HepG2 (cell line): ENCODE results near the gene CUL9. TPM values are rescaled to one million over a fixed set of nuclear protein-coding genes. Genes with fewer than 3 reads are reported as not detected.

Source experiments
- AKAP8 ChIP-seq: sonication (generic); formaldehyde crosslinking; IDR thresholded peaks from 2 replicates; pipeline ENCODE4 v1.5.1; 2020; ENCODE audit warnings: mild to moderate bottlenecking, missing genetic modification reagents
- DMAP1 ChIP-seq: IDR thresholded peaks from 2 replicates; pipeline ENCODE4 v1.6.1; 2016
- FOXO1 ChIP-seq: sonication (generic); formaldehyde crosslinking; IDR thresholded peaks from 2 replicates; pipeline ENCODE4 v1.4.0; 2020; ENCODE audit warnings: missing genetic modification reagents
- GABPA ChIP-seq, 2 experiments: IDR thresholded peaks; 2 replicates each; pipeline ENCODE4 v1.6.1; 2011 to 2016; ENCODE audit warnings: low read depth in 2 of 2, low read length in 1 of 2, missing biosample characterization in 1 of 2, missing genetic modification characterization in 1 of 2
- HDAC1 ChIP-seq: sonication (generic); formaldehyde crosslinking; IDR thresholded peaks from 2 replicates; pipeline ENCODE4 v1.5.1; 2020; ENCODE audit warnings: mild to moderate bottlenecking, missing genetic modification reagents
- HOXA3 ChIP-seq: sonication (generic); formaldehyde crosslinking; IDR thresholded peaks from 2 replicates; pipeline ENCODE4 v1.5.0; 2020; ENCODE audit warnings: missing genetic modification reagents
- HOXD1 ChIP-seq: sonication (generic); formaldehyde crosslinking; IDR thresholded peaks from 2 replicates; pipeline ENCODE4 v1.5.0; 2020; ENCODE audit warnings: missing genetic modification reagents
- KDM1A ChIP-seq: IDR thresholded peaks from 2 replicates; pipeline ENCODE4 v1.6.1; 2016; ENCODE audit warnings: missing compliant biosample characterization
- KMT2B ChIP-seq: IDR thresholded peaks from 2 replicates; pipeline ENCODE4 v1.6.1; 2016; ENCODE audit warnings: missing genetic modification reagents, missing compliant biosample characterization
- NRL ChIP-seq: sonication (generic); formaldehyde crosslinking; IDR thresholded peaks from 2 replicates; pipeline ENCODE4 v1.5.0; 2020; ENCODE audit warnings: missing genetic modification reagents, mild to moderate bottlenecking, moderate library complexity, borderline replicate concordance
- RBM22 ChIP-seq: fragments of 200-400 bp; formaldehyde crosslinking; optimal IDR thresholded peaks from 2 replicates; pipeline ENCODE3; 2017; ENCODE audit warnings: mild to moderate bottlenecking, low read length, moderate library complexity
- SATB2 ChIP-seq: sonication (generic); formaldehyde crosslinking; IDR thresholded peaks from 2 replicates; pipeline ENCODE4 v1.5.0; 2020; ENCODE audit warnings: missing genetic modification reagents
- SIN3A ChIP-seq: IDR thresholded peaks from 2 replicates; pipeline ENCODE4 v1.6.1; 2011; ENCODE audit warnings: low read depth, mild to moderate bottlenecking, control low read depth, low read length, borderline replicate concordance
- SMAD3 ChIP-seq: sonication (generic); formaldehyde crosslinking; IDR thresholded peaks from 2 replicates; pipeline ENCODE4 v1.4.0; 2020; ENCODE audit warnings: missing genetic modification reagents
- SMARCC2 ChIP-seq: fragments of 450-650 bp; IDR thresholded peaks from 2 replicates; pipeline ENCODE4 v1.6.1; 2017; ENCODE audit warnings: antibody characterized with exemption, mild to moderate bottlenecking
- SOX5 ChIP-seq: IDR thresholded peaks from 2 replicates; pipeline ENCODE4 v1.6.1; 2016; ENCODE audit warnings: borderline replicate concordance
- TBX3 ChIP-seq: fragments of 450-650 bp; IDR thresholded peaks from 2 replicates; pipeline ENCODE4 v1.6.1; 2017; ENCODE audit warnings: antibody characterized with exemption, mild to moderate bottlenecking, inconsistent platforms, borderline replicate concordance
- THYN1 ChIP-seq: sonication (generic); formaldehyde crosslinking; IDR thresholded peaks from 2 replicates; pipeline ENCODE4 v1.8.1; 2023; ENCODE audit warnings: low read depth, mild to moderate bottlenecking, moderate library complexity, missing genetic modification reagents, borderline replicate concordance
- ZBTB46 ChIP-seq: sonication (generic); formaldehyde crosslinking; IDR thresholded peaks from 2 replicates; pipeline ENCODE4 v1.4.0; 2020; ENCODE audit warnings: mild to moderate bottlenecking, missing genetic modification reagents, borderline replicate concordance
- ZMYM2 ChIP-seq: sonication (generic); formaldehyde crosslinking; IDR thresholded peaks from 2 replicates; pipeline ENCODE4 v1.8.0; 2022; ENCODE audit warnings: mild to moderate bottlenecking, missing genetic modification reagents
- ZNF20 ChIP-seq: sonication (generic); formaldehyde crosslinking; IDR thresholded peaks from 2 replicates; pipeline ENCODE4 v1.4.0; 2020; ENCODE audit warnings: mild to moderate bottlenecking, moderate library complexity, missing genetic modification reagents
- ZNF224 ChIP-seq: sonication (generic); formaldehyde crosslinking; IDR thresholded peaks from 2 replicates; pipeline ENCODE4 v1.5.0; 2020; ENCODE audit warnings: mild to moderate bottlenecking, missing genetic modification reagents
- ZNF276 ChIP-seq: sonication (generic); formaldehyde crosslinking; IDR thresholded peaks from 2 replicates; pipeline ENCODE4 v1.4.0; 2020; ENCODE audit warnings: mild to moderate bottlenecking, low read depth, missing genetic modification reagents
- ZNF3 ChIP-seq: IDR thresholded peaks from 2 replicates; pipeline ENCODE4 v1.7.0; 2017; ENCODE audit warnings: inconsistent platforms
- ZNF382 ChIP-seq: sonication (generic); formaldehyde crosslinking; IDR thresholded peaks from 2 replicates; pipeline ENCODE4 v1.5.0; 2020; ENCODE audit warnings: missing genetic modification reagents, mild to moderate bottlenecking, borderline replicate concordance
- ZNF784 ChIP-seq: sonication (generic); formaldehyde crosslinking; IDR thresholded peaks from 2 replicates; pipeline ENCODE4 v1.5.1; 2020; ENCODE audit warnings: missing genetic modification reagents, mild to moderate bottlenecking, borderline replicate concordance
- ZNF83 ChIP-seq: sonication (generic); formaldehyde crosslinking; IDR thresholded peaks from 2 replicates; pipeline ENCODE4 v1.4.0; 2020; ENCODE audit warnings: missing genetic modification reagents, mild to moderate bottlenecking, borderline replicate concordance
- ZSCAN9 ChIP-seq: IDR thresholded peaks from 2 replicates; pipeline ENCODE4 v1.6.1; 2016; ENCODE audit warnings: borderline replicate concordance
- polyA plus RNA-seq, 8 experiments: library from polyadenylated mRNA; depleted of rRNA in 3 of 8; stranded (reverse) in 7 of 8; unstranded in 1 of 8; fragments of >200 nt; fragmentation: Illumina TruSeq in 4 of 8; extraction: Trizol in 4 of 8; gene quantifications; 2 replicates each; pipeline versions ENCODE4 v1.2.1 to v1.2.3, GENCODE V29; 2011 to 2016; ENCODE audit warnings: low read depth in 4 of 8, missing spikeins in 1 of 8, mixed read lengths in 1 of 8; ENCODE audit not compliant: insufficient read depth in 1 of 8
- total RNA-seq, 5 experiments: library from RNA; depleted of rRNA; stranded (reverse); fragments of >200 nt; fragmentation: Illumina TruSeq; extraction: Trizol; gene quantifications; 2 replicates each; pipeline ENCODE4 v1.2.3, GENCODE V29; 2016; ENCODE audit warnings: low read depth in 1 of 5

Gene CUL9
- total and polyA plus RNA-seq, 2 of the 13 experiments (the other 11 are each of a cell fraction or from before 2014, with no cell fraction given) = 11.4 to 13.7 TPM

- TF ChIP-seq ZNF784 (CRISPR knock-in tag) (0 out of 2 replicates have a peak, but pooled peaks have one; percentile 34), ZMYM2 (no peak), FOXO1 (CRISPR knock-in tag) (no peak), GABPA (IDR thresholded peaks at IDR 0.05; ENCODE audit: low read depth, low read length) (no peak), GABPA (CRISPR knock-in tag; IDR thresholded peaks at IDR 0.05; ENCODE audit: low read depth) (peak; percentile 81), ZNF382 (CRISPR knock-in tag) (no peak), ZNF20 (CRISPR knock-in tag) (no peak), SMARCC2 (no peak), RBM22 (peak; percentile 93), NRL (CRISPR knock-in tag) (no peak), ZNF224 (CRISPR knock-in tag) (no peak), KMT2B (CRISPR knock-in tag) (peak; percentile 76), ZBTB46 (CRISPR knock-in tag) (no peak), ZNF3 (CRISPR knock-in tag) (no peak), SIN3A (0 out of 2 replicates have a peak, but pooled peaks have one; percentile 76), HDAC1 (peak; percentile 85), THYN1 (CRISPR knock-in tag) (no peak), ZNF276 (0 out of 2 replicates have a peak, but pooled peaks have one; percentile 55), DMAP1 (no peak; the same call in 1 of the 2 replicates), HOXA3 (CRISPR knock-in tag) (no peak), TBX3 (peak; percentile 5; the same call in 1 of the 2 replicates), SMAD3 (CRISPR knock-in tag) (peak; percentile 50; the same call in 1 of the 2 replicates), KDM1A (CRISPR knock-in tag) (0 out of 2 replicates have a peak, but pooled peaks have one; percentile 24), HOXD1 (0 out of 2 replicates have a peak, but pooled peaks have one; percentile 21), SOX5 (CRISPR knock-in tag) (peak; percentile 38; the same call in 1 of the 2 replicates), ZSCAN9 (CRISPR knock-in tag) (peak; percentile 54; the same call in 1 of the 2 replicates), SATB2 (CRISPR knock-in tag) (no peak), AKAP8 (CRISPR knock-in tag) (no peak), ZNF83 (CRISPR knock-in tag) (no peak)
Observed at GRCh38 chr6:43174263-43175112, 7.5 kb upstream of the CUL9 start (continued).
